H1 (cell line): ENCODE results near the gene HEATR1. TPM values are rescaled to one million over a fixed set of nuclear protein-coding genes. Genes with fewer than 3 reads are reported as not detected.

Experiments
- CTCF ChIP-seq, 3 experiments: IDR thresholded peaks; 1 replicate in 2 of 3; 2 replicates in 1 of 3; pipeline versions ENCODE4 v1.5.1 to v1.6.1; 2011; ENCODE audit warnings: low read length in 3 of 3, mild to moderate bottlenecking in 3 of 3, inconsistent platforms in 2 of 3, low read depth in 1 of 3, moderate library complexity in 1 of 3; ENCODE audit not compliant: insufficient read depth in 1 of 3; ENCODE audit errors: control extremely low read depth in 1 of 3
- SIX5 ChIP-seq: IDR thresholded peaks from 2 replicates; pipeline ENCODE4 v1.6.1; 2011; ENCODE audit warnings: mild to moderate bottlenecking, low read depth, low read length
- YY1 ChIP-seq: IDR thresholded peaks from 2 replicates; pipeline ENCODE4 v1.6.1; 2011; ENCODE audit warnings: low read depth, mild to moderate bottlenecking, low read length
- polyA plus RNA-seq, 7 experiments: library from polyadenylated mRNA; depleted of rRNA in 3 of 7; stranded (reverse) in 5 of 7; unstranded in 2 of 7; fragments of >200 nt in 5 of 7; fragments of 200-250 nt in 2 of 7; gene quantifications; 1 replicate in 5 of 7; 2 replicates in 1 of 7; 4 replicates in 1 of 7; pipeline versions ENCODE4 v1.2.1 to v1.2.3, GENCODE V29; 2011 to 2013; ENCODE audit warnings: missing spikeins in 2 of 7, mixed read lengths in 2 of 7
- total RNA-seq: library from RNA; stranded (reverse); fragmentation: NEBNext Ultra II Directional; extraction: Animal tissue kit (Norgen Biotek cat#: 25700); gene quantifications from 2 replicates; pipeline ENCODE4 v1.2.1, GENCODE V29; 2021

Gene HEATR1
- total and polyA plus RNA-seq, 2 of the 8 experiments (the other 6 are each of a cell fraction or from before 2014, with no cell fraction given), result 13.0 to 95.8 TPM

GRCh38 chr1:236638945-236639344, 34.6 kb upstream of the HEATR1 start (continued):
- TF ChIP-seq YY1, result no peak
- no peak for TF ChIP-seq CTCF (IDR thresholded peaks at IDR 0.05; ENCODE audit: control extremely low read depth in 1 of 3, insufficient read depth in 1 of 3, low read depth in 1 of 3, low read length in 3 of 3)
- no peak for TF ChIP-seq SIX5
- TF ChIP-seq, all 59 proteins: peak for 0
